Measurements from ENCODE around the gene YDJC.

YDJC gene

GRCh38 chr22:21606775-21607174, 23.0 kb downstream of the YDJC start:
- no peak overlapping the region for H3K4me3 ChIP-seq (ENCODE audit: low read length, poor library complexity, severe bottlenecking)
- no peak for TF ChIP-seq CTCF (conservative IDR thresholded peaks at IDR 0.05; ENCODE audit: low read length)
- H3F3A ChIP-seq (ENCODE audit: low read depth) = no peaks in the 10 kb centered on the region
- H3K9me3 ChIP-seq (ENCODE audit: insufficient read depth, low read depth, low read length) = no peaks in the 10 kb centered on the region
- peaks cover 43% of the 10 kb centered on the region; the same call in 1 of the 2 replicates for H3K36me3 ChIP-seq (ENCODE audit: insufficient read depth, low read length)
- H3K4me2 ChIP-seq (ENCODE audit: low read depth, low read length, poor library complexity, severe bottlenecking) = no peak overlapping the region
- no peaks in the 10 kb centered on the region for H3K9me2 ChIP-seq (replicated peaks; ENCODE audit: low read depth, low read length)
- H3K4me1 ChIP-seq (ENCODE audit: insufficient read depth, low read length, poor library complexity, severe bottlenecking) = no peaks in the 10 kb centered on the region
- no peak overlapping the region for H3K9ac ChIP-seq (ENCODE audit: low read depth, low read length, poor library complexity, severe bottlenecking)
- no peaks in the 10 kb centered on the region for H3K27me3 ChIP-seq (ENCODE audit: insufficient read depth, low read length, poor library complexity, severe bottlenecking)
- H2AFZ ChIP-seq (ENCODE audit: low read length) = no peak overlapping the region
- H3K79me2 ChIP-seq (ENCODE audit: insufficient read depth, low read length) = peaks cover 94% of the 10 kb centered on the region
- H4K20me1 ChIP-seq (ENCODE audit: insufficient read depth, low read length, poor library complexity, severe bottlenecking) = peaks cover 77% of the 10 kb centered on the region

GRCh38 chr22:21605887-21606564, 23.8 kb downstream of the YDJC start:
- no peaks in the 10 kb centered on the region for H3K4me1 ChIP-seq (ENCODE audit: insufficient read depth, low read length, poor library complexity, severe bottlenecking)
- H3K36me3 ChIP-seq (ENCODE audit: insufficient read depth, low read length) = peaks cover 35% of the 10 kb centered on the region; the same call in 1 of the 2 replicates
- H3K4me2 ChIP-seq (ENCODE audit: low read depth, low read length, poor library complexity, severe bottlenecking) = no peak overlapping the region
- H3K9me3 ChIP-seq (ENCODE audit: insufficient read depth, low read depth, low read length) = no peaks in the 10 kb centered on the region
- peaks cover 94% of the 10 kb centered on the region for H3K79me2 ChIP-seq (ENCODE audit: insufficient read depth, low read length)
- H3F3A ChIP-seq (ENCODE audit: low read depth) = no peaks in the 10 kb centered on the region
- H3K9ac ChIP-seq (ENCODE audit: low read depth, low read length, poor library complexity, severe bottlenecking) = no peak overlapping the region
- TF ChIP-seq EZH2phosphoT487 (IDR thresholded peaks at IDR 0.05; ENCODE audit: borderline replicate concordance) (no peak), CTCF (conservative IDR thresholded peaks at IDR 0.05; ENCODE audit: low read length) (no peak)
- H4K20me1 ChIP-seq (ENCODE audit: insufficient read depth, low read length, poor library complexity, severe bottlenecking) = peaks cover 71% of the 10 kb centered on the region
- no peak overlapping the region for H3K4me3 ChIP-seq (ENCODE audit: low read length, poor library complexity, severe bottlenecking)
- H3K9me2 ChIP-seq (replicated peaks; ENCODE audit: low read depth, low read length) = no peaks in the 10 kb centered on the region
- no peaks in the 10 kb centered on the region for H3K27me3 ChIP-seq (ENCODE audit: insufficient read depth, low read length, poor library complexity, severe bottlenecking)
- no peak overlapping the region for H2AFZ ChIP-seq (ENCODE audit: low read length)

GRCh38 chr22:21603973-21604372, 25.8 kb downstream of the YDJC start:
- Histone ChIP-seq H3K9ac (ENCODE audit: low read depth, low read length, poor library complexity, severe bottlenecking) (no peak overlapping the region), H3K4me2 (ENCODE audit: low read depth, low read length, poor library complexity, severe bottlenecking) (no peak overlapping the region), H3K4me3 (ENCODE audit: low read length, poor library complexity, severe bottlenecking) (no peak overlapping the region), H3K9me3 (ENCODE audit: insufficient read depth, low read depth, low read length) (no peaks in the 10 kb centered on the region), H3K36me3 (ENCODE audit: insufficient read depth, low read length) (peaks cover 25% of the 10 kb centered on the region; the same call in 1 of the 2 replicates), H3F3A (ENCODE audit: low read depth) (no peaks in the 10 kb centered on the region), H2AFZ (ENCODE audit: low read length) (no peak overlapping the region), H4K20me1 (ENCODE audit: insufficient read depth, low read length, poor library complexity, severe bottlenecking) (peaks cover 70% of the 10 kb centered on the region), H3K4me1 (ENCODE audit: insufficient read depth, low read length, poor library complexity, severe bottlenecking) (no peaks in the 10 kb centered on the region), H3K27me3 (ENCODE audit: insufficient read depth, low read length, poor library complexity, severe bottlenecking) (no peaks in the 10 kb centered on the region), H3K9me2 (replicated peaks; ENCODE audit: low read depth, low read length) (no peaks in the 10 kb centered on the region), H3K79me2 (ENCODE audit: insufficient read depth, low read length) (peaks cover 94% of the 10 kb centered on the region)
- TF ChIP-seq EZH2phosphoT487 (IDR thresholded peaks at IDR 0.05; ENCODE audit: borderline replicate concordance) (no peak), CTCF (conservative IDR thresholded peaks at IDR 0.05; ENCODE audit: low read length) (no peak)

Measured in Loucy (cell line).